PC-9 (cell line): ENCODE measurements around the gene NAT9. TPM values are rescaled to one million over a fixed set of nuclear protein-coding genes. Genes with fewer than 3 reads are reported as not detected.

ENCODE experiments used
- BruUV-seq: library from RNA; stranded (reverse); fragments of 400-500 nt; replicated peaks from 2 replicates; lab custom pipeline; 2021; lab: Mats Ljungman, UMichigan
- CTCF ChIA-PET: fragments of 300-600 bp; sonication (Branson Sonifier 250); formaldehyde crosslinking; loops from one replicate; lab custom pipeline; 2022; ENCODE audit warnings: antibody characterized with exemption; lab: Charles Lee
- POLR2A ChIA-PET: fragments of 300-600 bp; sonication (Branson Sonifier 250); formaldehyde crosslinking; loops from one replicate; lab custom pipeline; 2022; ENCODE audit warnings: antibody characterized with exemption; ENCODE audit not compliant: unreplicated experiment; lab: Charles Lee
- DNase-seq, 2 experiments: peaks; one replicate each; pipeline versions ENCODE4 v3.0.0 to v3.0.0-alpha.2; 2015 to 2022; ENCODE audit warnings: mixed read lengths in 1 of 2
- H2AFZ ChIP-seq: fragments of 200-600 bp; sonication (generic); 2 replicates; pipeline ENCODE4 v1.8.1; 2017; ENCODE audit warnings: antibody characterized with exemption
- H3F3A ChIP-seq: fragments of 200-600 bp; sonication (generic); 2 replicates; pipeline ENCODE4 v1.8.1; 2017; ENCODE audit warnings: antibody characterized with exemption, mild to moderate bottlenecking, low read depth; ENCODE audit not compliant: insufficient read depth
- H3K27ac ChIP-seq: fragments of 200-600 bp; sonication (generic); 2 replicates; pipeline ENCODE4 v1.6.1; 2016; ENCODE audit warnings: mixed run types
- H3K27me3 ChIP-seq: fragments of 200-600 bp; sonication (generic); 2 replicates; pipeline ENCODE4 v1.6.1; 2016; ENCODE audit warnings: low read depth, mixed run types; ENCODE audit not compliant: insufficient read depth
- H3K36me3 ChIP-seq: fragments of 200-600 bp; sonication (generic); 2 replicates; pipeline ENCODE4 v1.6.1; 2016; ENCODE audit warnings: low read depth, mixed run types
- H3K4me1 ChIP-seq: fragments of 200-600 bp; sonication (generic); replicated peaks from 2 replicates; pipeline ENCODE4 v1.6.1; 2016; ENCODE audit warnings: mixed run types; ENCODE audit not compliant: insufficient read depth
- H3K4me2 ChIP-seq: fragments of 200-600 bp; sonication (generic); 2 replicates; pipeline ENCODE4 v1.6.1; 2017; ENCODE audit warnings: mixed run types
- H3K4me3 ChIP-seq: fragments of 200-600 bp; sonication (generic); 2 replicates; pipeline ENCODE4 v1.6.1; 2016; ENCODE audit warnings: mixed run types
- H3K79me2 ChIP-seq: fragments of 200-600 bp; sonication (generic); 2 replicates; pipeline ENCODE4 v1.6.1; 2017; ENCODE audit warnings: low read depth, mixed run types
- H3K9me2 ChIP-seq: fragments of 200-600 bp; sonication (generic); 2 replicates; pipeline ENCODE4 v1.8.1; 2017; ENCODE audit warnings: mild to moderate bottlenecking; ENCODE audit not compliant: insufficient read depth
- H3K9me3 ChIP-seq: fragments of 200-600 bp; sonication (generic); 2 replicates; pipeline ENCODE4 v1.8.1; 2016; ENCODE audit warnings: low read depth; ENCODE audit not compliant: insufficient read depth
- H4K20me1 ChIP-seq: fragments of 200-600 bp; sonication (generic); 2 replicates; pipeline ENCODE4 v1.8.1; 2017; ENCODE audit not compliant: insufficient read depth
- CTCF ChIP-seq: fragments of 200-600 bp; sonication (generic); conservative IDR thresholded peaks from 2 replicates; pipeline ENCODE4 v1.6.1; 2017; ENCODE audit warnings: mixed run types, antibody characterized with exemption, mild to moderate bottlenecking, moderate library complexity
- EZH2 ChIP-seq: fragments of 200-600 bp; sonication (generic); IDR thresholded peaks from 2 replicates; pipeline ENCODE4 v1.8.0; 2017; ENCODE audit warnings: antibody characterized with exemption, low read depth
- intact Hi-C: fragments of 100-400 bp; cut with micrococcal nuclease; formaldehyde crosslinking; loops from one replicate; pipeline ENCODE4 v1.10.0; 2022; ENCODE audit not compliant: unreplicated experiment
- total RNA-seq: library from RNA; stranded (reverse); gene quantifications from 2 replicates; pipeline ENCODE4 v1.2.3, GENCODE V29; 2021

NAT9 gene
- total RNA-seq, 1 experiment from 2014 or later, result 31.5 TPM

- H3K4me3 ChIP-seq, result peak overlapping the region; percentile 99
- no peaks in the 10 kb centered on the region for H3K9me3 ChIP-seq
- peaks cover 32% of the 10 kb centered on the region for H3K4me1 ChIP-seq
- no TSS peak for BruUV-seq
- ChIA-PET POLR2A (interaction anchor here (0.9 kb wide), 1 partner anchor 10 kb away, joined by 7 read pairs; no protein-coding TSS in a partner anchor), CTCF (interaction anchor here (0.7 to 1.5 kb wide), 4 partner anchors 21 to 199 kb away, joined by 4 to 13 read pairs (median 8); no protein-coding TSS in a partner anchor)
- H3K27me3 ChIP-seq, result no peaks in the 10 kb centered on the region
- no peak overlapping the region for H3K27ac ChIP-seq
- intact Hi-C loops, result loop anchor here (1.0 kb wide), 1 partner anchor 8 kb away; no protein-coding TSS in a partner anchor
- H3K4me2 ChIP-seq, result peak overlapping the region; percentile 97
- TF ChIP-seq CTCF, result no peak
- TF ChIP-seq EZH2, result no peak
- H4K20me1 ChIP-seq, result peaks cover 15% of the 10 kb centered on the region
- H3K9me2 ChIP-seq, result no peaks in the 10 kb centered on the region
- no peak for DNase-seq
- H2AFZ ChIP-seq, result peak overlapping the region; percentile 94; the same call in 1 of the 2 replicates
- peaks cover 61% of the 10 kb centered on the region for H3K79me2 ChIP-seq
- H3K36me3 ChIP-seq, result peaks cover 5% of the 10 kb centered on the region; the same call in 1 of the 2 replicates
- H3F3A ChIP-seq, result peaks cover 9% of the 10 kb centered on the region; the same call in 1 of the 2 replicates
Observed at GRCh38 chr17:74750039-74750326, 26.2 kb downstream of the NAT9 start.

DNA sequence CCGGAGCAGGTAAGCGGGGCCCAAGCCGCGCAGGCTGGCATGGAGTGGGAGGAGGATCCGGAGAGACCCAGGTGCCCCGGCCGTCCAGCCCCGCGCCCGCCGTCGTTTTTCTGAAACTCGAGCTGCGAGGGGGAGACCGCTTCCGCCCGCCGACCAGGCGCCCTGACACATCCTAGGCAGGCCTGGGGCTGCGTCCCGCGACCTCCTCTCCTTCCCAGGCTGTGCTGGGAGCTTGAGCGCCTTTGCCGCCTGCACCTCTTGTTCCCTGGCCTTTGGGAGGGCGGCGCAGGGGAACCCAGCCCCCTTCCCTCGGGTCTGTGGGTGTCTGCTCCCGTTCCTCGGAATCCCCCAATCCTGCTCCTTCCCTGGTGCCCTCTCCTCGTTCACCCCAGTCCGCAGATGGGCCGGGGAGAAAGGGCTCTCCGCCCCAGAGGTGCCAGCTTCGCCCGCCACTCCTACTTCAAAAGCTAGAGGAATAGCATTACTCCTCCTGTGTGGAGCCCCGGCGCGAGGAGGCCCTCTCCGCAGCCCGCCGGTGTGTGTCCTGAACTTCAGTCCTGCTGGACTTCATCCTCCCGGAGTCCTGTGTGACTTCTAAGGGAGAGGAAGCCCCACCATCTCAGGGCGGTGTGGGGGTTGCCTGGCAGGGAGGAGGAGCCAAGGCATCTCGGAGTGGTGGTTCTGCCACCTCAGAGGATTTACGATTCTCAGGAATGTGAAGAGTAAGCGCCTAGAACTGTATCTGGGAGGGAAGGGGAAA lies 26.7 kb downstream of the NAT9 start:
- Histone ChIP-seq H3K4me1 (peaks cover 32% of the 10 kb centered on the region), H3K27ac (no peak overlapping the region), H4K20me1 (peaks cover 15% of the 10 kb centered on the region), H3K79me2 (peaks cover 56% of the 10 kb centered on the region), H3K27me3 (no peaks in the 10 kb centered on the region), H3K4me2 (peak overlapping the region; percentile 97), H3F3A (peaks cover 9% of the 10 kb centered on the region; the same call in 1 of the 2 replicates), H3K36me3 (peaks cover 5% of the 10 kb centered on the region; the same call in 1 of the 2 replicates), H3K9me3 (no peaks in the 10 kb centered on the region), H2AFZ (peak overlapping the region; percentile 94), H3K4me3 (peak overlapping the region; percentile 99), H3K9me2 (no peaks in the 10 kb centered on the region)
- no TSS peak for BruUV-seq
- peak in 1 of 2 experiments; percentile 33 for DNase-seq
- ChIA-PET CTCF (interaction anchor here (1.5 kb wide), 1 partner anchor 21 kb away, joined by 4 read pairs; no protein-coding TSS in a partner anchor), POLR2A (interaction anchor here (0.6 to 1.2 kb wide), 4 partner anchors 10 to 355 kb away, joined by 5 to 7 read pairs (median 5); no protein-coding TSS in a partner anchor)
- intact Hi-C loops, result loop anchor here (1.0 kb wide), 1 partner anchor 9 kb away; no protein-coding TSS in a partner anchor
- no peak for TF ChIP-seq CTCF
- TF ChIP-seq EZH2, result no peak

- CTCF ChIA-PET, result no interaction called here
- intact Hi-C loops, result no loop called here
- TSS peak; percentile 67 for BruUV-seq
Observed at GRCh38 chr17:74748529-74749278, 27.4 kb downstream of the NAT9 start, which contains the start of gene NHERF1. Gene NHERF1 (plus strand): TSS chr17:74748628. CDS start chr17:74748847, 219 bp downstream.

More at GRCh38 chr17:74748529-74749278, 27.4 kb downstream of the NAT9 start, which contains the start of gene NHERF1:
- Histone ChIP-seq H3K36me3 (peaks cover 5% of the 10 kb centered on the region; the same call in 1 of the 2 replicates), H3K4me3 (peak within 1 kb of the TSS; percentile 99), H3K9me2 (no peaks in the 10 kb centered on the region), H3K4me1 (peaks cover 40% of the 10 kb centered on the region), H3F3A (peaks cover 9% of the 10 kb centered on the region; the same call in 1 of the 2 replicates), H3K27me3 (no peaks in the 10 kb centered on the region), H2AFZ (peak within 1 kb of the TSS; percentile 94), H3K27ac (no peak within 1 kb of the TSS), H3K79me2 (peaks cover 49% of the 10 kb centered on the region), H3K4me2 (peak within 1 kb of the TSS; percentile 97), H4K20me1 (peaks cover 15% of the 10 kb centered on the region), H3K9me3 (no peaks in the 10 kb centered on the region)
- TF ChIP-seq EZH2, result no peak
- TF ChIP-seq CTCF, result 0 out of 2 replicates have a peak, but pooled peaks have one; percentile 29
- DNase-seq, result peak; percentile 30 to 78
- POLR2A ChIA-PET, result interaction anchor here (0.6 to 1.2 kb wide), 3 partner anchors 11 to 123 kb away, joined by 4 to 7 read pairs (median 5); no protein-coding TSS in a partner anchor
